ENCODE results near the gene FAM131C.
A peak's percentile ranks its signal among the peaks of the same experiment; 100 is the strongest.
"Not testable (repeated sequence)": the region's sequence is repeated elsewhere in the genome, so short reads cannot be mapped to it uniquely, and the experiment has no call there.

The FAM131C gene

DNA sequence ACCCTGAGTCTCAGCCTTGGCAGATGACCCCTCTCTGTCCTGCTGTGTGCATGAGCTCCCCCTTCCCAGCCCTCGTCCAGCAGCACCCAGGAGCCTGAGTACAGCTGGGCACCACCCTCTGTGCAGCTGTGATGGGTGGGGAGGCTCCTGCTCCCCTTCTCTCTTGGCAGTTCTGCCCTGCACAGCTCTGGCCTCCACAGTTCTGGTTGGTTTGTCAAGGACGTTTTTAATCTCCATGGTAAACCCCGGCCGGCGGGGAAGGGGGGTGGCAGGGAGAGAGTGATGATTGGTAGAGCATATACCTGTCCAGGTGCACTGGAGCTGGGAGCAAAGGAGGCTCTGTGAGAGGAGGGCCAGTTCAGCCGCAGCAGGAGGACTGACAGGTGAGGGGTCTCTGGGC, 51.8 kb downstream of the FAM131C start, which contains the start of gene CLCNKA:
Gene CLCNKA (plus strand): TSS at position 356 of the 400 bp plus-strand sequence. CDS start 584 bp downstream, outside the sequence.
- Histone ChIP-seq H3K4me3 (ENCODE audit: low read depth, low read length) (no peak within 1 kb of the TSS), H3K4me1 (ENCODE audit: control insufficient read depth, insufficient read depth, low read length) (no peaks in the 10 kb centered on the region), H3K27me3 (ENCODE audit: control insufficient read depth, insufficient read depth, low read length) (peaks cover 10% of the 10 kb centered on the region), H3K9ac (ENCODE audit: low read depth, low read length) (no peak within 1 kb of the TSS), H3K36me3 (ENCODE audit: control insufficient read depth, insufficient read depth, low read length) (no peaks in the 10 kb centered on the region), H3K9me3 (ENCODE audit: control insufficient read depth, insufficient read depth, low read length) (no peaks in the 10 kb centered on the region)

DNA sequence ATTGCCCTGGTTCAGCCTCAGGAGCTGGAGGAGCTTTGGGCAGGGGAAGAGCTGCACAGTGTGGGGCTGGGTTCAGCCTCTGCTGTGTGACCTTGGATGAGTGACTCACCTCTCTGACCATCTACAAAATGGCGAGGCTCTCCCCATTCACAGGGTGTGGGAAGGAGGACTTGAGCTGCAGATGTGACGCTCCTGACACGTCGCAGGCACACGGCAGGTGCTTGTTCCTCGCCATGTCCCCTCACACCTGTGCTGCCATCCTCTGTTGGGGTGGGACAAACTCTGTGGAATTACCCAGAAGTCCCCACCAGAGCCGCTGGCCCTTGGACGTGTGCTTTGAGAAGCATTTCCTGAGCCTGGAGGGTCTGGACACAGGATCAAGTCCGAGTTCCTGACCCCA, 52.6 kb downstream of the FAM131C start:
- H3K4me3 ChIP-seq (ENCODE audit: low read depth, low read length); H3K9ac ChIP-seq (ENCODE audit: low read depth, low read length); H3K9me3 ChIP-seq (ENCODE audit: control insufficient read depth, insufficient read depth, low read length); H3K36me3 ChIP-seq (ENCODE audit: control insufficient read depth, insufficient read depth, low read length); H3K4me1 ChIP-seq (ENCODE audit: control insufficient read depth, insufficient read depth, low read length): not testable (repeated sequence)
- peaks cover 10% of the 10 kb centered on the region for H3K27me3 ChIP-seq (ENCODE audit: control insufficient read depth, insufficient read depth, low read length)

DNA sequence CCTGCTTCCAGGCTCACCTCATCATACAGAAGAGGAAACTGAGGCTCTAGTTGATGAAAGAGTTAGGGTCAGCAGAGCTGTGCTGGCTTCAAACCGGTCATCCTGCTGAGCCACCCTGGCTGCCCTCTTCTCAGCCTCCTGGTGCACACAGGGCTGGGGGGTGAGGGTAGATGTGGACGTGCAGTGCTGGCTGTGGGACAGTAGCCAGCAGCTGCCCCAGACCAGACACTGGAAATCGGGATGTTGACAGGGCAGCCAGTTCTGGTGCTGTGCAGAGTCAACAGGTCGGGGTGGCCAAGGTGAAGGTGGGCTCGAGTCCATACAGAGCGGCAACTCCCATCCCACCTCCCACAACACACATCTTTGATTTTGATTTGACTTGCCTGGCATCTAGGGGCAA, 53.1 kb downstream of the FAM131C start:
- no peak overlapping the region for H3K9ac ChIP-seq (ENCODE audit: low read depth, low read length)
- H3K27me3 ChIP-seq (ENCODE audit: control insufficient read depth, insufficient read depth, low read length): peaks cover 10% of the 10 kb centered on the region
- no peaks in the 10 kb centered on the region for H3K36me3 ChIP-seq (ENCODE audit: control insufficient read depth, insufficient read depth, low read length)
- no peaks in the 10 kb centered on the region for H3K9me3 ChIP-seq (ENCODE audit: control insufficient read depth, insufficient read depth, low read length)
- H3K4me1 ChIP-seq (ENCODE audit: control insufficient read depth, insufficient read depth, low read length): no peaks in the 10 kb centered on the region
- H3K4me3 ChIP-seq (ENCODE audit: low read depth, low read length): no peak overlapping the region

DNA sequence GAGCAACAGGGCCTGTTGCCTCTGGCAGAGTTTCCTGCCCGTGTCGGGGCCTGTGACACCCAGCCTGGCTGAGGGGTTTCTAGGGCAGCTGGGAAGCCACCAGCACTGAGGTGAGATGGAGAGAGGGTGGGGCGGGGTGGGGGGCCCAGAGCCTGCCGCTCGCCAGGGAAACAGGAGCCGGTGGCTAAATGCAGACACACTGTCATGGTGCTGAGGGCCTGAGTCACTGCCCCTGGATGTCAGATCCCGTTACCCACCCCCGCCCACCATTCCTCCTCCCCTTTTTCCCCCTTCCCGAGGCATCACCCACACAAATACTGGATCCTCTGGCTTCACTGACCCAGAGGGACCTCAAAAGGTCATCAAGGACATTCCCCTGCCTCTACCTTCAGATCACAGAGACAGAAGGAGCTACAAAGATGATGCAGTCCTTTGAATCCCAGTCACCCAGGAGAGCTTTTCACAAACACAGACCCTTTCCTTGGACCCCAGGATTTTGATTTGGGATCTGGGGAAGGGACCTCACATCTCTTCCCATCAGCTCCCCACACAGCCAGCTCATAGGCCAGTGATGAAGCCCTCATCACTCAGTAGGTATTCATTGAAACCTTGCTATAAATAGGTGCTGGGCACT, 53.7 kb downstream of the FAM131C start:
- H3K4me3 ChIP-seq (ENCODE audit: low read depth, low read length): no peak overlapping the region
- H3K36me3 ChIP-seq (ENCODE audit: control insufficient read depth, insufficient read depth, low read length): no peaks in the 10 kb centered on the region
- no peaks in the 10 kb centered on the region for H3K9me3 ChIP-seq (ENCODE audit: control insufficient read depth, insufficient read depth, low read length)
- H3K9ac ChIP-seq (ENCODE audit: low read depth, low read length): no peak overlapping the region
- peaks cover 10% of the 10 kb centered on the region for H3K27me3 ChIP-seq (ENCODE audit: control insufficient read depth, insufficient read depth, low read length)
- peaks cover 2% of the 10 kb centered on the region for H3K4me1 ChIP-seq (ENCODE audit: control insufficient read depth, insufficient read depth, low read length)

DNA sequence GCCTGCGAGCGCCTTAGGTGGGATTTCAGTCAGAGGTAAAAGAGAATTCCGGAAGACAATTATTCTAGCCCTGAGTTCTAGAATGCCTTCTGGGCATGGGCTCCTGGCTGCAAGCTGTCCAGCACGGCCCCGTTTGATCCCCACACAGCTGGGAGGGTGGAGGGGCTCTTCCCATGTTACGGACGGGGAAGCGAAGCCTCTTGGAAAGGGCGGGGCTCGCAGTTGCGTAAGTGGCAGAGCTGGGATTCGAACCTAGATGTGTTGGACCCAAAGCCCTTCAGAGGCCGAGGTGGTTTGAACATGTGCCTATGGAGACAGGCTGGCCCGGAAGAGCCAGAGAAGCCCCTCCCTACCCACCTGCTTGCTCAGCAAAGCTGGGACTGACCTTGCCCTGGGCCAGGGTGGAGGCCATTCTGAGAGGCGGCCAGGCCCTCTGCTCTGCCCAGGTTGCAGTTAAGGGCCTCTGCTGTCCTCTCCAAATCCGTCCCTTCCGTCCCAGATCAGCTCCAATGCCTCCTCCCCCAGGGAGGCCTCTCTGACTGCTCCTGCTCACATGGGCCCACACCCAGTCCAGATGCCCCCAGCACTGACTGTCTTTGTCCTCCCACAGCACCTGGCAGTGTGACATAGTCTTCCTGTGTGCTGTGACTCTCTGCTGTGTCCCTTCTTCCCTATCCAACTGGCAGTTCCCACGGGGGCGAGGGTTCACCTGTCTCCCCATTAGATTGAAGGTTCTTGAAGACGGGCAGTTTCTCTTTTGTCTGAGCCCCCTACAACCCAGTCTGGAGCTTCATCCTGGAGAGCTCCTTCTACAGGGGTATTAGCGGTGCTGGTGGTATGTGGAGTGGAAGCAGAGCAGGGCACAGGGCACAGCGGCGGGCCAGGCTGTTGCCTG, 54.5 kb downstream of the FAM131C start:
- H3K9ac ChIP-seq (ENCODE audit: low read depth, low read length): peak overlapping the region; percentile 8
- peaks cover 9% of the 10 kb centered on the region for H3K27me3 ChIP-seq (ENCODE audit: control insufficient read depth, insufficient read depth, low read length)
- H3K9me3 ChIP-seq (ENCODE audit: control insufficient read depth, insufficient read depth, low read length): no peaks in the 10 kb centered on the region
- H3K4me3 ChIP-seq (ENCODE audit: low read depth, low read length): no peak overlapping the region
- peaks cover 2% of the 10 kb centered on the region for H3K4me1 ChIP-seq (ENCODE audit: control insufficient read depth, insufficient read depth, low read length)
- no peaks in the 10 kb centered on the region for H3K36me3 ChIP-seq (ENCODE audit: control insufficient read depth, insufficient read depth, low read length)

DNA sequence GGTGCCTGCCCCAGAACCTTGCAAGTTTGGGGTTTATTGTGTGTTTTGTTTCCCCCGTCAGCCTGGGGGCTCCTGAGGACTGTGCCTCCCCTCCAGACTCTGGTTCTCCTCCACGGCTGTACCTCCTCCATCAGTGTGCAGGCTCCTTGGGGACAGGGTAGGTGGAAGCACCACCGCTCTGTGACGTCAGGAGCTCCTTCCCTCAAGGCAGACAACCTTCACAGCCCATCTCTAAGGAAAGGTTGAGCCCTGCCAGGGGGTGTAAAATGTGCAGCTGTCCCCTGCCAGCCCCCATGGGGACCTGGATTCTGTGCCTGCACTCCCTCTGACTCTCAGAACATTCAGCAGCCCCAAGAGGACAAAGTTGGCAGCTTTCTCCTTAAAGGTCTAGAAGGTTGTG, 55.1 kb downstream of the FAM131C start:
- peaks cover 8% of the 10 kb centered on the region for H3K27me3 ChIP-seq (ENCODE audit: control insufficient read depth, insufficient read depth, low read length)
- no peak overlapping the region for H3K9ac ChIP-seq (ENCODE audit: low read depth, low read length)
- H3K36me3 ChIP-seq (ENCODE audit: control insufficient read depth, insufficient read depth, low read length): no peaks in the 10 kb centered on the region
- H3K4me3 ChIP-seq (ENCODE audit: low read depth, low read length): no peak overlapping the region
- H3K4me1 ChIP-seq (ENCODE audit: control insufficient read depth, insufficient read depth, low read length): peaks cover 5% of the 10 kb centered on the region
- H3K9me3 ChIP-seq (ENCODE audit: control insufficient read depth, insufficient read depth, low read length): no peaks in the 10 kb centered on the region

DNA sequence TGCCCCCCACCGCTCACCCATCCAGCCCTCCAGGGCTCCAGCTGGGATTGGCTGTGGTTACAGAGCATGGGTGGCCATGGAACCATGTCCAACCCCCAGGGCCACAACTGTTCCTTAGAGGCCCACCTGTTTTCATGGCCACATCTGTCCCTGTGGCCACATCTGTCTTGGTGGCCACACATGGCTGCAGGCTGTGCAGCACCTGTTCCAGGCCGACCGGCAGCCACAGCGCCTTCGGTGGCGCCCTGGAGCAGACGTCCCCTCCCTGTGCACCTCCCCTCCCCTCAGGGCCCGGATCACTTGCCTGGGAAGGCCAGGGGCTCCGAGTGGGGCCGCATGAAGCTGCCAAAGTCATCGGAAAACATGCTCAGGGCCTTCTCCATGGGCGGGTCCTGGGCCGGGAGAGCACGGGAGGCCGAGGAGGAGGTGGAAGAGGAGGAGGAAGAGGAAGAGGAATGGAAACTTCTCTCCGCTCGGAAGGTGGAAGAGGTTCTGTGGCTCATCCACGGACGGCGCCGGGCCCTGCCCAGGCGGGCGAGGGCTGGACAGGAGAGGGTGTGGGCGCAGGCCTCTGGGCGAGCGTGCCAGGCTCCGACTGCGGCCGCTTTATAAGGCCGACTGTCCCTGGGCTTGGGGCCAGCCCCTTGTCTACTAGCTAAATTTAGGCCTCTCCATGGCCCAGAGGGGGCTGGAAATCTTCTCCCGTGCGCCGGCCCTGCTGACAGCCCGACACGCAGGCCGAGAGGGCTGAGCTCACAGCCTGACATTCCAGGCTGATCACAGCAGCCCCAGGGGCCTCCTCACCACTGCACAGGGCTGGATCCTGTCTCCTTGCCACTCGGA, 55.8 kb downstream of the FAM131C start, which contains the start of gene HSPB7:
Gene HSPB7 (minus strand): TSS at position 583 of the 843 bp plus-strand sequence. CDS start 80 bp downstream, at position 503.
- Histone ChIP-seq H3K9me3 (ENCODE audit: control insufficient read depth, insufficient read depth, low read length) (no peaks in the 10 kb centered on the region), H3K27me3 (ENCODE audit: control insufficient read depth, insufficient read depth, low read length) (peaks cover 8% of the 10 kb centered on the region), H3K36me3 (ENCODE audit: control insufficient read depth, insufficient read depth, low read length) (no peaks in the 10 kb centered on the region), H3K4me1 (ENCODE audit: control insufficient read depth, insufficient read depth, low read length) (peaks cover 5% of the 10 kb centered on the region), H3K4me3 (ENCODE audit: low read depth, low read length) (no peak within 1 kb of the TSS), H3K9ac (ENCODE audit: low read depth, low read length) (no peak within 1 kb of the TSS)

DNA sequence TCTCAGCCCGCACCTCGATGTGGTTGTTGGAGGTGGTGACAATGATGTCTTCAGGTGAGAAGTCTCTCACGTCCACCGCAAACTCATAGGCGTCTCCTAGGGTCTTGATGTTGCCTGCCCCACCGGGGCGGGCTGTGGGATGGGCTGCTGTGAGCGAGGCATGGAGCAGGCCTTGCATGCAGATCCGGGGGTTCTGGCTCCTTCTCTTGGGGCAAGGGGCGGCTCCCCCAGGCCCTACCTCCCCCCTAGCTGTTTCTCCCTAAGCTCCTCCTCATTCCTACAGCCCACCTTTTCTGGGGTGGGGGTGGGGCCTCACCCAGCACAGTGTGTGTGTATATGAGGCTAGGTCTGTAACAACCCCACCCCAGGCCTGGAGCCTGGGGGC, 56.4 kb downstream of the FAM131C start:
- H3K9me3 ChIP-seq (ENCODE audit: control insufficient read depth, insufficient read depth, low read length): no peaks in the 10 kb centered on the region
- H3K4me1 ChIP-seq (ENCODE audit: control insufficient read depth, insufficient read depth, low read length): peaks cover 8% of the 10 kb centered on the region
- H3K9ac ChIP-seq (ENCODE audit: low read depth, low read length): no peak overlapping the region
- peaks cover 5% of the 10 kb centered on the region for H3K27me3 ChIP-seq (ENCODE audit: control insufficient read depth, insufficient read depth, low read length)
- no peaks in the 10 kb centered on the region for H3K36me3 ChIP-seq (ENCODE audit: control insufficient read depth, insufficient read depth, low read length)
- H3K4me3 ChIP-seq (ENCODE audit: low read depth, low read length): no peak overlapping the region

DNA sequence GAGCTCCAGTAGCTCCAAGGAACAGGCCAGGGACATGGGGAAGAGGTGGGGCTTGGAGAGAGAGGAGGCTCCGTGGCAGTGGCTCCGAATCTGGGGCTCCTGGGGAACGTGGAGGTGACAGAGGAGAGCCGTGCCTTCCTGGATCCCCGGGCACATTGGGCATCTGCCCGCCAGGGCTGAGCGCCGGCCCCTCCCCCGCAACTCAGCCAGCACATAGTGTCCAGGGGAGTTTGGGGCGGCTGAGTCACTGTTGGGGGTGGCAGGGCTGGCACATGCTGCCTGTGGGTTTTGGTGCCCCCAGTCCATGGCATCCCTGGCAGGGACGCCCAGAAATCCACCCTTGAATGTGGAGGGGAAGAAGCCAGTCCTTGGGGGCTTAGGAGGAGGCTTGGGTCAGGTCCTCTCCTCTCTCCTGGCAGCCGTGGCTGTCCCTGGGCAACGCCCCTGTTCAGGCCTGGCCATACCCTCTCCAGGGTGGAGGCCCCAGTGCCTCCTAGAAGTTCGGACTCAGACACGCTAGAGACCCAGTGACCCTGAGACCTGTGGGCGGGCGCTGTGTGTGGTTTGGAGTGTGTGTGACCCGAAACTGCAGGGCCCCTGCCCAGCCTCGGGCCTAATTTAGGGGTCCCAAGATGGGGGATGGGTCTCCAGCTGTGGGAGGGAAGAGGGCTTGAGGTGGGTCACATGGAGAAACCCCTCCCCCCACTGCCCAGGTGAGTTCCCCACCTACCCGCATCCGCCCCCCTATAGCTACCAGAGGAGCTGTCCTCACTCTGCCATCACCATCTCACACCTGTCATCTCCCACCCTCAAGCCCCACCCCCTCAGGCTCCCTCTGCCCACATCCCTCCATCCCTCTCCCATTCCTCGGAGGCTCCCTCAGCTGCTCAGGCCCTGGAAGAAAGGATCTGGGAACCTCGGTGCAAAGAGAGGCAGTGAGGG, 57.2 kb downstream of the FAM131C start:
- no peaks in the 10 kb centered on the region for H3K36me3 ChIP-seq (ENCODE audit: control insufficient read depth, insufficient read depth, low read length)
- H3K9ac ChIP-seq (ENCODE audit: low read depth, low read length): no peak overlapping the region
- H3K4me3 ChIP-seq (ENCODE audit: low read depth, low read length): no peak overlapping the region
- peaks cover 3% of the 10 kb centered on the region for H3K27me3 ChIP-seq (ENCODE audit: control insufficient read depth, insufficient read depth, low read length)
- H3K9me3 ChIP-seq (ENCODE audit: control insufficient read depth, insufficient read depth, low read length): no peaks in the 10 kb centered on the region
- H3K4me1 ChIP-seq (ENCODE audit: control insufficient read depth, insufficient read depth, low read length): peaks cover 8% of the 10 kb centered on the region

DNA sequence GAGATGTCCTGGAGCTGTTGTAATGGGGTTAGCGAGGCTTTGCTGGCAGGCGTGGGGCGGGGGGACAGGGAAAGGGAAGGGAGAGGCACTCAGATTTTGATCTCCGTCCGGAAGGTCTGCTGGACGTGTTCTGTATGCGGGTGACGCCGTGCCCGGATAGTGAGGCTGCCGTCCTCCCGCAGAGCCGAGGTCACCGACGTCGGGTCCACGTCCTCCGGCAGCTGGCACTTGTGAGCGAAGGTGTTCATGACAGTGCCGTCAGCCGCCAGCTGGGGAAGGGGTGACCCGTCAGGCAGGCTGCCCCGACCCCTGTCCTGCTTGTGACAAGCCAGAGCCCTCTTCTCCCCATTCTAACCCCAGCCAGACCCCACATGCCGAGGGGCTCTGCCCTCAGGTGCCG, 58.0 kb downstream of the FAM131C start:
- peaks cover 8% of the 10 kb centered on the region for H3K4me1 ChIP-seq (ENCODE audit: control insufficient read depth, insufficient read depth, low read length)
- no peak overlapping the region for H3K4me3 ChIP-seq (ENCODE audit: low read depth, low read length)
- no peak overlapping the region for H3K9ac ChIP-seq (ENCODE audit: low read depth, low read length)
- no peaks in the 10 kb centered on the region for H3K36me3 ChIP-seq (ENCODE audit: control insufficient read depth, insufficient read depth, low read length)
- peaks cover 3% of the 10 kb centered on the region for H3K27me3 ChIP-seq (ENCODE audit: control insufficient read depth, insufficient read depth, low read length)
- no peaks in the 10 kb centered on the region for H3K9me3 ChIP-seq (ENCODE audit: control insufficient read depth, insufficient read depth, low read length)

All from iPS-15b (cell line).